Heart left ventricle (tissue), 13 donors: ENCODE results near the gene LCLAT1.

Experiments
- CTCF ChIP-seq, 12 donors: fragments of 200-600 bp; sonication (generic) in 4 of 12; IDR thresholded peaks; one replicate each; pipeline versions ENCODE4 v1.5.0 to v1.8.0; 2018 to 2022; ENCODE audit warnings: antibody characterized with exemption in 12 of 12, mild to moderate bottlenecking in 5 of 12
- POLR2A ChIP-seq, 2 donors: fragments of 450-650 bp; IDR thresholded peaks; one replicate each; pipeline ENCODE4 v1.6.1; 2017; ENCODE audit warnings: antibody characterized with exemption in 2 of 2, mild to moderate bottlenecking in 2 of 2, moderate library complexity in 2 of 2
- donor health status: ischemic (EF 13 %, LVEDD 7.1; RV severe dilation, severe dysfunction).
- donor health status: DM: no; HTN: yes; CAD: no.
- donor health status: DM: no; HTN: no; CAD: no.
- donor health status: ischemic (EF 25% LVEDD 6.9; RV normal size, moderate dysfunction).
- donor health status: ischemic (EF 25% LVEDD 5.7; RV mildly dilated, moderate dysfunction).
- donor health status: ischemic (EF 35%, LVEDD 5.7; RV mildly dilated, moderate dysfunction).
- donor health status: nonischemic (EF 11% LVEDD 7.7; RV severe dilation, severe dysfunction).
- donor health status: DM: yes; HTN: yes; CAD: no.
- donor health status: PGD.
- donor health status: ischemic (EF 29% LVEDD 5.4; RV normal size, mild dysfunction).
- donor health status: nonischemic (EF 23%, LVEDD 6.1; RV moderate dilation, normal function).

GRCh38 chr2:30476636-30477035 lies 29.6 kb downstream of the LCLAT1 start:
- TF ChIP-seq CTCF (IDR thresholded peaks at IDR 0.05) (no peak), POLR2A (IDR thresholded peaks at IDR 0.05) (no peak)
